OCI-M1 (cell line): ENCODE data around the gene ITGAD.
A peak's percentile ranks its signal among the peaks of the same experiment; 100 is the strongest.
"Not testable (repeated sequence)": the region's sequence is repeated elsewhere in the genome, so short reads cannot be mapped to it uniquely, and the experiment has no call there.

Experiments
- DNase-seq: peaks from one replicate; lab custom pipeline; 2025; lab: John Stamatoyannopoulos, UW

The ITGAD gene

GRCh38 chr16:31403590-31404352 lies 10.6 kb downstream of the ITGAD start:
- DNase-seq: no peak

GRCh38 chr16:31404353-31405064 lies 11.4 kb downstream of the ITGAD start:
- peak; percentile 69 for DNase-seq

DNA sequence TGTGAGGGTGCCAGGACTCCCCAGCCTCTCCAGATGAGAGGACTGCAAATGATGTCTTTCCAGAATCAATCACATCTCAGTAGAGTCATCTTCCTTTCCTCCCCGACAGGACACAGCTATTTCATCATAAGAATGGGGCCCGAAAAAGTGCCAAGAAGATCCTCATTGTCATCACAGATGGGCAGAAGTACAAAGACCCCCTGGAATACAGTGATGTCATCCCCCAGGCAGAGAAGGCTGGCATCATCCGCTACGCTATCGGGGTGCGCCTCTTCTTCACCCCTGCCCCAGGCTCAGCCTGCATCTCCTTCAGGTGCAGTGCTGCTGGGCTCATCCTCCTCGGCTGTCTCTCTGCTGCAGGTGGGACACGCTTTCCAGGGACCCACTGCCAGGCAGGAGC lies 14.3 kb downstream of the ITGAD start:
- DNase-seq: no peak

DNA sequence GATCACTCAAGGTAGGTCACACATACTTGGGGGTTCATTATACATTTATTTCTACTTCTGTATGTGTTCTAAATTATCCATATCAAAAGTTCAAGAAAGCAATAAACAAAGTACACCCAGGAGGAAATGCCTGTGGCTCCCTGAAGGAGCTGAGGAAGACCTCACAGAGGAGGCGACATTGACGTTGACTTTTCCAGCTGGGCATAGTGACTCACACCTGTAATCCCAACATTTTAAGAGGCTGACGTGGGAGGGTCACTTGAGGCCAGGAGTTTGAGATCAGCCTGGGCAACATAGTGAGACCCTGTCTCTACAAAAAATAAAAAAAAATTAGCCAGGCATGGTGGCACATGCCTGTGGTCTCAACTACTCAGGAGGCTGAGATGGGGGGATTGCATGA lies 16.3 kb downstream of the ITGAD start:
- DNase-seq: no peak

DNA sequence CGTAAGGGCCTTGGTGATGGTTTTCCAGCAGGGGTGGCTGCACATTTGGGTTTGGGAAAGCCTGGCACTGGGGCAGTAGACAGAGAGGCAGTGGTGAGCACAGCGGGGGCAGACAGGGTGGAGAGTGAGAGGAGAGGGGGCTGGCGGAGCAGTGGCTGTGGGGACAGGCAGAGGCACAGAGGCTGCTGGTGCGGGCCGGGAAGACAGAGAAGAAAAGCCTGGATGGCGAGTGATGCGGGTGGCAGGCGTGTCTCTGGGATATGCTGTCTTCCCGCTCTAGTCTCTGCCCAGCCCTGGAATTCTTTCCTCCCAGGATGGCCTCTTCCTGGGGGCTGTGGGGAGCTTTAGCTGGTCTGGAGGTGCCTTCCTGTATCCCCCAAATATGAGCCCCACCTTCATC lies 16.9 kb downstream of the ITGAD start:
- no peak for DNase-seq

GRCh38 chr16:31411024-31411844 lies 18.1 kb downstream of the ITGAD start:
- DNase-seq: no peak

GRCh38 chr16:31412750-31413149 lies 19.6 kb downstream of the ITGAD start:
- no peak for DNase-seq

- no peak for DNase-seq
Measured at GRCh38 chr16:31413381-31413780, 20.2 kb downstream of the ITGAD start.

- DNase-seq: no peak
Measured at GRCh38 chr16:31413943-31414342, 20.8 kb downstream of the ITGAD start.

DNA sequence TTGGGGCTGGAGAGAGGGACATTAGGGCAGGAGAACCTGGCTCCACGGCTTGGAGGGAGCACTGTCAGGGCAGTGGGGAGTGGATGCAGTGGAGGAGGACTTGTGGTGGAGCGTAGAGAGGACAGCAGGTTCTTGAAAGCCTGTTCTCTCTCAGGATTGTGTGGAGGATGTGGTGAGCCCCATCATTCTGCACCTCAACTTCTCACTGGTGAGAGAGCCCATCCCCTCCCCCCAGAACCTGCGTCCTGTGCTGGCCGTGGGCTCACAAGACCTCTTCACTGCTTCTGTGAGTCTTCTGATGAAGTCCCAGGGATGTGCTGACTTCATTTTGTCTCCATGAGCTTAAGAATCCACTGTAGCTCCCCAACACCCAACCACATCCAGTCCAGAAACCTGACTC lies 21.6 kb downstream of the ITGAD start:
- DNase-seq: no peak

GRCh38 chr16:31416371-31416770 lies 23.2 kb downstream of the ITGAD start:
- DNase-seq: no peak

DNA sequence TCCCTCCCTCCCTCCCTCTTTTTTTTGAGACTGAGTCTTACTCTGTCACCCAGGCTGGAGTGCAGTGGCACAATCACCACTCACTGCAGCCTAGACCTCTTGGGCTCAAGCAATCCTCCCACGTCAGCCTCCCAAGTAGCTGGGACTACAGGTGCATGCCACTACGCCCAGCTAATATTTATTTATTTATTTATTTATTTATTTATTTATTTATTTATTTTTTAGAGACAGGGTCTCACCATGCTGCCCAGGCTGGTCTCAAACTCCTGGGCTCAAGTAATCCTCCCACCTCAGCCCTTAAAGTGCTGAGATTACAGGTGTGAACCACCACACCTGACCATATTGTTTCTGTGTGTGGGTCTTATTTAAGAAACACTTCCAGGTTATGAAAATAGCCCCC lies 23.9 kb downstream of the ITGAD start:
- DNase-seq: not testable (repeated sequence)

- DNase-seq: no peak
Measured at GRCh38 chr16:31417916-31418315, 24.8 kb downstream of the ITGAD start.

DNA sequence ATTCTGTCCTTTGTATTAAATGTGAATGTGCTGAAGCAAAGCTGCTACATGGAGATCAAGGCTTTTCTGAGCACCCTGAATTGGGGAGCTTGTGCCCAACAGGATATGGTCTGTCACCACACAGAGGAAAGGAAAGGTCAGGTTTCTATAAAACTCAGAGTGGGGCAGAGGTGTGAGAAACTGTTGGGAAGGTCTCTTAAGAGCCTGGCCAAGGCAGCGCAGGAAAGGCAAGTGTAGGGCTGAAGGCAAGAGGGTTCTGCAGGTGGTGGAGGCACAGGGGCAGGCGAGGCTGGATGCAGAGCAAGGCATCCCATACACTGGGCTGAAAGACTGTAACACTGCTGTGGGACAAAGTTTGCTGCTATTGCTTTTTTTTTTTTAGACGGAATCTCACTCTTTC lies 26.9 kb downstream of the ITGAD start:
- DNase-seq: no peak

- no peak for DNase-seq
Measured at GRCh38 chr16:31421587-31421986, 28.5 kb downstream of the ITGAD start.

- no peak for DNase-seq
Measured at GRCh38 chr16:31423241-31423640, 30.1 kb downstream of the ITGAD start.

- DNase-seq: no peak
Measured at GRCh38 chr16:31423801-31424200, 30.7 kb downstream of the ITGAD start.

GRCh38 chr16:31427441-31428278 lies 34.5 kb downstream of the ITGAD start:
- no peak for DNase-seq

- DNase-seq: no peak
Measured at GRCh38 chr16:31428279-31428597, 35.1 kb downstream of the ITGAD start, which contains the start of gene COX6A2. COX6A2 (minus strand) TSS chr16:31428360; CDS start chr16:31428325, 35 bp downstream.

GRCh38 chr16:31428638-31429247 lies 35.6 kb downstream of the ITGAD start:
- DNase-seq: no peak

DNA sequence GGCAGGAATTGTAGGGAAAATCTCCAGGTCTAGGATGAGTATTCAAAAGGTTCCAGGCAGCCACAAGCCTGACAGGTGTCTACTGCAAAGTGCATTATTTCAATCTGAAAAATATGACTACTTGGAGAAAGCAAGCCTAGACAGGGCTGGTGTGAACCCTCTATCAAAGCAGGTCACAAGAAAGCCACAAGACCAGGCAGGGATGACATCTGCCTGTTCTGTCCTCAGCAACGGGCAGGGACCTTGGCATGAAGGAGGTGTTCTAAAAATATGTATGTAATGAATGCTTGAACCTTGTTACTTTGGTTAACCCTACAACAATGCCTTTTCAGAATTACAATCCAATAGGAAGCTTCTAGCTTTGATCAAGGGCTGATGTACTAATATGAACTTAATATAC lies 36.2 kb downstream of the ITGAD start:
- no peak for DNase-seq
